CMK (cell line): ENCODE results near the gene CCDC91.
"Not testable (repeated sequence)": the region's sequence is repeated elsewhere in the genome, so short reads cannot be mapped to it uniquely, and the experiment has no call there.

Experiments used
- DNase-seq: peaks from one replicate; pipeline ENCODE4 v3.0.0-alpha.2; 2010; ENCODE audit warnings: low read depth

The CCDC91 gene

GRCh38 chr12:28294300-28294699 is 104.0 kb downstream of the CCDC91 start:
- DNase-seq: peak; percentile 2

- DNase-seq: no peak
Measured at GRCh38 chr12:28296287-28296686, 106.0 kb downstream of the CCDC91 start.

- DNase-seq: no peak
Measured at GRCh38 chr12:28303192-28303591, 112.9 kb downstream of the CCDC91 start.

GRCh38 chr12:28306535-28306934 is 116.3 kb downstream of the CCDC91 start:
- DNase-seq: no peak

- DNase-seq: no peak
Measured at GRCh38 chr12:28308891-28309290, 118.6 kb downstream of the CCDC91 start.

- DNase-seq: no peak
Measured at GRCh38 chr12:28313631-28314030, 123.4 kb downstream of the CCDC91 start.

- DNase-seq: no peak
Measured at GRCh38 chr12:28316049-28316448, 125.8 kb downstream of the CCDC91 start.

- no peak for DNase-seq
Measured at GRCh38 chr12:28318273-28318672, 128.0 kb downstream of the CCDC91 start.

- no peak for DNase-seq
Measured at GRCh38 chr12:28320353-28320752, 130.1 kb downstream of the CCDC91 start.

GRCh38 chr12:28327722-28328121 is 137.5 kb downstream of the CCDC91 start:
- DNase-seq: no peak

- DNase-seq: no peak
Measured at GRCh38 chr12:28328967-28329366, 138.7 kb downstream of the CCDC91 start.

GRCh38 chr12:28329727-28330126 is 139.5 kb downstream of the CCDC91 start:
- DNase-seq: not testable (repeated sequence)

- DNase-seq: not testable (repeated sequence)
Measured at GRCh38 chr12:28330232-28330631, 140.0 kb downstream of the CCDC91 start.

GRCh38 chr12:28331130-28331529 is 140.9 kb downstream of the CCDC91 start:
- no peak for DNase-seq

GRCh38 chr12:28340261-28341045 is 150.2 kb downstream of the CCDC91 start:
- no peak for DNase-seq

GRCh38 chr12:28343713-28344112 is 153.5 kb downstream of the CCDC91 start:
- DNase-seq: no peak

- DNase-seq: no peak
Measured at GRCh38 chr12:28346567-28346966, 156.3 kb downstream of the CCDC91 start.

GRCh38 chr12:28349196-28349595 is 158.9 kb downstream of the CCDC91 start:
- DNase-seq: no peak

- no peak for DNase-seq
Measured at GRCh38 chr12:28350502-28350901, 160.2 kb downstream of the CCDC91 start.

GRCh38 chr12:28351414-28351813 is 161.2 kb downstream of the CCDC91 start:
- no peak for DNase-seq

- DNase-seq: no peak
Measured at GRCh38 chr12:28355161-28355560, 164.9 kb downstream of the CCDC91 start.

GRCh38 chr12:28360253-28360652 is 170.0 kb downstream of the CCDC91 start:
- no peak for DNase-seq

GRCh38 chr12:28367326-28367725 is 177.1 kb downstream of the CCDC91 start:
- DNase-seq: no peak

GRCh38 chr12:28367993-28368392 is 177.7 kb downstream of the CCDC91 start:
- DNase-seq: no peak
